ENCODE data around the gene APP.
"Not testable (repeated sequence)": the region's sequence is repeated elsewhere in the genome, so short reads cannot be mapped to it uniquely, and the experiment has no call there.

APP gene

DNA sequence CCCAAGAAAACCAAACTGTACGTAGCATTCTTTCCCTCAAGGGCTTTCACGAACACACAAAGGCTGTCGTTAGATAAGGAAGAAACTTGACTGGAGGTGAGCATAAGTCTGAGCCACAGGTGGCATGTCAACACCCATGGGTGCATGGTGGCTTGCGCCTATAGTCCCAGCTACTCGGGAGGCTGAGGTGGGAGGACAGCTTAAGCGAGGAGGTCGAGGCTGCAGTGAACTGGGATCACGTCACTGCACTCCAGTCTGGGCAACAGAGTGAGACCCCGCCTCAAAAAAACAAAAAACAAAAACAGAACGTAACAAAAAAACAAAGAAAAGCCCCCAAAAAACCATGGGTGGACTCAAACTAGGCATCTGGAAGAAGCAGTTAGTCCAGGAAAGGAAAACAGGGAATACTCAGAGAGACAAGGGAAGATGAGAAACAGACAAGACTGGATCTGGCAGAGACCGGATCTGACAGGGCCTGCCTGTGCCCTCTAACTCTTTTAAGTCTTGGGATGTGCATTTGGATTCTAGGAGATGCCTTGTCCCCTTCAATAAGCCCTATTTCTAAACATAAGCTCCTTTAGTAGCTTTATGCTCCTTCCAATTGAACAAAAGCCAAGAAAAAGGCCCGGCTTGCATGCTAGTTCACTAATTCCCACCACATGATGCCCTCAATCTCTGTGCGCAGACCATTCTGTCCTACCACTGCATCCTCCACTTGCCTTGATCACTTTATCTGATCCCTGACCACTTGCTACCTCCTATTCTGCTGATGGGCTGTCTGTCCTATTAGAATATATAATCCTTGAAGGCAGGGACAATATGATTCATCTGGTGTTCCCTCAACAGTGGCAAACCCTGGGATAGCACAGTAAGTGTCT, 73.8 kb downstream of the APP start:
- no peak for DNase-seq

DNA sequence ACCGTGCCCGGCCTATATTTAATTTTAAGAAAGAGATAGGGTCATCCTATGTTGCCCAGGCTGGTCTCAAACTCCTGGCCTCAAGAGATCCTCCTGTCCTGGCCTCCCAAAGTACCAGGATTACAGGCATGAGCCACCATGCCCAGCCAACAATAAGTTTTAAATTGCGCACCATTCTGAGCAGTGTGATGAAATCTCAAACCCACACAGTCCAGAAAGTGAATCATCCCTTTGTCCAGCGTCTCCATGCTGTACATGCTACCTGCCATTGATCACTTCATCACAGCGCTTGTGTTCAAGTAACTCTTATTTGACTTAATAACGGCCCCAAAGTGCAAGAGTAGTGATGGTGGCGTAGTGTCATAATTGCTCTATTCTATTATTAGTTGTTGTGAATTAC, 75.4 kb downstream of the APP start:
- no peak for DNase-seq

GRCh38 chr21:26093122-26093521, 77.4 kb downstream of the APP start:
- no peak for DNase-seq

DNA sequence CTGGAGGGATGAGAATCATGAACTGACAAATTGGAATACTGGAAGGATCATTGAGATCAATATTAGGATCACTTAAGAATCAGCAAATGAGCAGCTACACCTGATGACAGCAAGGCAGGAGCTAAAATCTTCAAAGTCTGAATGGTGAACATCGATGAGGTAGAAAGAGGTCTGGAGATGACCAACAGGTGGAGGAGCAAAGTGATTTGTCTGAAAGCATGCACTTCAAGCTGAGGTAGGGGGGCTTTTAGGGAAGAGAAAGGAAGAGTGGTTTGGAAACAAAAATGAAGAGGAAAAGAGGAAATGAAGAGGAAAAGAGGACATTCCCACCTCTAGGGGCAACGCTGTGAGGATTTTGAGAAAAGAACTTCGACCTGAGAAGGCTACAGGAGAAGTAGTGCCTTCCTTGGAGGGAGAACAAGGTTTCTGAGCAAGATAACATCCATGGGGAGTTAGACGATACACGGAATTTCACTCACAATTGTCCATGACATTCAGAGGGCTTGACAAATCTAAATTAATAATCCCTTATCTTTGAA, 79.0 kb downstream of the APP start:
- DNase-seq, result no peak

- DNase-seq, result no peak
Measured at GRCh38 chr21:26089730-26090129, 80.8 kb downstream of the APP start.

- no peak for DNase-seq
Measured at GRCh38 chr21:26087223-26087918, 83.2 kb downstream of the APP start.

- DNase-seq, result no peak
Measured at GRCh38 chr21:26085882-26086281, 84.7 kb downstream of the APP start.

GRCh38 chr21:26085127-26085526, 85.4 kb downstream of the APP start:
- no peak for DNase-seq

DNA sequence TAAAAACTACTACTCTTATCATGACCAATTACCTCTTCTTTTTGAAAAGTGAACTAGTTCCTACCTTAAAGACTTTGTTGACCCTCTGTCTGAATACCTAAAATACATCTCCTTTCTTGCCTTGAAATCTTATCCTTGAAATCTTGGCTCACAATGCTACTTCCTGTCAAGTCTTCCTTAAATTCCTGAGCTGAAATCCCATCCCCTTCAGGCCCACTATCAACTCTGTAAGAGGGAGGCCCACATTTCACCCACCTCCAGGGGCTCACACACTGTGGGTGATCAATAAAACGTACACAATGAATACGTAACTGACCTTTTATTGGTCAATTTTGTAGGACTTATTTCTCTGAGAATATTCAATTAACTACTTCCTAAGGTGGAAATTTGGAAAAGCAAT, 88.0 kb downstream of the APP start:
- no peak for DNase-seq

GRCh38 chr21:26081175-26081760, 89.3 kb downstream of the APP start:
- DNase-seq, result not testable (repeated sequence)

GRCh38 chr21:26080211-26080610, 90.4 kb downstream of the APP start:
- DNase-seq, result no peak

DNA sequence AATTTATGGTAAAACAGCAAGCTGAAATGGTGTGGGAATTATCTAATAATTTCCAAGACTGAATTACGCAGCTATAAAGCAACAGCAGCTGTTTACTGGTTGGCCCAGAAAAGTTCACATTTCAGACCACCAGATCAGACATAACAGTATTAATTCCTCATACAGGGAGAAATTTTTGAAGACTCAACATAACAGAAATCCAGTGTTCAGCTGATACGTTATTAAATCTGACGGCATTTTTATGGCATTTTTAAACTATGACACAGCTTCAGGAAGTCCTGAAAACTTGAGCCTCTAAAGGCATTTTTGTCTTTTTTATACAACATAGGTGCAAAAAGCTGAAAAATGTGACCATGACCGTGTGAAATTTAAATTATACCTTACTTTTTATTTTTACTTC, 91.2 kb downstream of the APP start:
- DNase-seq, result no peak

DNA sequence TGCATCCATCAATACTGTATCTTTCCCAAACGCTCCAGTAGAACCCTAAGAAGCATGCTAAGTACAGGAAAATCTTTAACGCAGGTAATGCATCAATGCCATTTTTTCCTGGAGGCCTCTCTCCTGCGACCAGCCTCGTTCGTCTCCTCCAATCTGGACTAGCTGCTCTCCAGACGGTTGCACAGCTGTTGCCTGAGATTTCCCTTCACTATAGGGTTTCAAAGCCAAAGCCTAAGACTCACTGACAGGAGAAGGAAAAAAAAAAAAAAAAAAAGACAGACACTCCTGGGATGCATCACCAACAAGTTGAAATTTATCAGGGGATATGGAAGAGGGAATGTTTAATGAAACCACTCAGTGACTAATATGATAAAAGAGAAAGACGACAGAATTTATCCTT, 93.0 kb downstream of the APP start:
- no peak for DNase-seq

DNA sequence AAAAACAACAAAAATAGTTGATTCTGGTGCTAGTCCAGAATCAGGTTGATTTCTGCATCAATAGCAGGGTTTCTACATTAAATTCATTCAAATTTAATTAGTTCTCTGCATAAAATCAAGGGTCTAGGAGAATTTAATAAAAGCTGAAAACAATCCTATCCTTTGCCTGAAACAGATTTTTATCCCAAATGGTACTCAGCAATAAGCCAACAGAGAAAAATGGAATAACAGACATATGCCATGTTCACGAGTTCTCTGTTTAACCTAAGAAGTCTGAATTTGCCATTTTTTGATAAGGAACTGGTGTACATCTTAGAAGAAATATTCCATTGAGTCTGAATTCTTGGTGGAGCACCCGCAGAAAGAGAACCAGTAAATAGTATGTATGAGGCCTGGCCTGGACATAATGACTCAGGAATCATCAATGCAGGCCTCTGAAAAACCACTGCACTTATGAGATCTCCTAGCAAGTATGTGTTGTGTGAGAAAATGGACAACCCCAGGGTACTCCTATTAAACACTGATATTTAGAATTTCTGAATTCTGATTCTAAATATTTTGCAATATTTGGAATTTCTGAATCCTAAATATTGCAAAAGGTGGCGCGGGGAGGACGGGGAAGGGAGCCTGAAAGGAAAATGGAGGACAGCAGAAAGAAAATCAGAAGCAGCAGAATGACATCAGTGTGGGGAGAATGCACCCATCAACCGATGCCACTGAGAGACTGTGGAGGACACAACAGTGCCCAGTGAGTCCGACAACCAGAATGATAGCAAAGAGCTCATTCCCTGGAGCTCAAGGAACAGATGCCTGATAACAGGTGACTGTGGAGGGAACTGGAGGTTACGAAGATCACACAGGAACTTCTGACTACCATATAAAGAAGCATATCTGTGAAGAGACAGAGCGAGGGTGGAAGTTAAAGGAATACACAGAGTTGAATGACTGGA, 97.6 kb downstream of the APP start:
- no peak for DNase-seq

DNA sequence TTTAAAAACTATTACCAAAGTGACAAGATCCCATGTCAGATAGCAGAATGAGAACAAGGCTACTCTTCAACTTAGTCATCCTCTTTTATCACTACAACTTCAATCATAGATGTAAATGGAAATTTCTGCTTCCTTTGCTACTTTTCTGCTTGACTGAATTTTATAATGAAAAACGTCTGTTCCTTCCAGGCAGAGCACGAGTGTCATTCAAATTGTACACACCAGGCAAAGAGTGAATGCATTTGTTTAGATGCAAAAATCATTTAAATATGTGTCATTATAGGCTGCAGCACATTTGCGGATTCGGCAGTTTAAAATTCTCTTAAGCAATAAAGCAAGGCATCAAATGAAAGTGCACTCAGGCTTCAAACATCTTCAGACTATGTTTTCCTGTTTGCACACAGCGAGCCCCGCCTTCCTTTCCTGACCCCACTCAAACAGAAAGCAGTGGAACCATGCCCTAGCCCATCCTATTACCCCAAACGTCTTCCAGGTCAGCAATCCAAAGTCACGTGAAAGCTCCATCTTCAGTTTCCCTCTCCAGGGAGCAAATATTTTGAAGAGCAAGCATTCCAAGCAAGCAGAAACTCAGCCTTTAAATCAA, 99.6 kb downstream of the APP start:
- no peak for DNase-seq

GRCh38 chr21:26070121-26070520, 100.4 kb downstream of the APP start:
- no peak for DNase-seq

GRCh38 chr21:26068776-26069175, 101.8 kb downstream of the APP start:
- no peak for DNase-seq

GRCh38 chr21:26067836-26068594, 102.6 kb downstream of the APP start:
- DNase-seq, result no peak

- no peak for DNase-seq
Measured at GRCh38 chr21:26064506-26064905, 106.1 kb downstream of the APP start.

DNA sequence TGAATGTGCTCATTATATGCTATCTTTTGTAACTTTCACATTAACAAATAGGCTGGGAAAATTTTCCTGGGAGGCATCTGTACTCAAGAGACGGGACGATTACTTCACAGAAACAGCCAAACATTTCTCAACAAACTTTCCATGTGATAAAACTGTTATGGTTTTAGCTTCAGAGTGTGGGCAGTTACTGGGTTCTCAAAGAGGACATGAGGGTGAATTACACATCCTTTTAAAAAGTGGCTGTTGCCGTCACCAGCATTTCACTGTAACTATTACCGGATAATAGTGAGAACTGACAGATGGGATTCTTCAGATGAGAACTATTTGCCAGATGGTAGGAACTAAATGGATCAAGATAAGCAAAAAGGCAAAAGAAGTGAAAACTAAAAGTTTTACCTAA, 109.1 kb downstream of the APP start:
- DNase-seq, result no peak

All from RPMI8226 (cell line).